IMR-90 (cell line): ENCODE data around the gene EED. TPM values are rescaled to one million over a fixed set of nuclear protein-coding genes. Genes with fewer than 3 reads are reported as not detected.

ENCODE experiments used
- ATAC-seq: fragments of 200-7000 bp; cut with Tn5 transposase; 2 replicates; pipeline ENCODE4 v1.9.1; 2020; ENCODE audit warnings: low read depth, mild to moderate bottlenecking, moderate library complexity
- BruUV-seq: library from RNA; stranded (reverse); fragments of 400-500 nt; replicated peaks from 2 replicates; lab custom pipeline; 2021; lab: Mats Ljungman, UMichigan
- CTCF ChIA-PET: fragments of 300-600 bp; formaldehyde crosslinking; extraction: SDS; loops from one replicate; lab custom pipeline; 2021; ENCODE audit warnings: antibody characterized with exemption; lab: Yijun Ruan, JAX
- POLR2A ChIA-PET: fragments of 300-600 bp; sonication (Branson Sonifier 250); formaldehyde crosslinking; loops from one replicate; lab custom pipeline; 2022; ENCODE audit warnings: antibody characterized with exemption; ENCODE audit not compliant: unreplicated experiment; lab: Charles Lee
- DNase-seq: peaks from one replicate; pipeline ENCODE4 v3.0.0; 2013
- H2AFZ ChIP-seq: replicated peaks from 2 replicates; pipeline ENCODE3; 2013; ENCODE audit warnings: low read length, mild to moderate bottlenecking; ENCODE audit not compliant: poor library complexity
- H2AK5ac ChIP-seq: 2 replicates; pipeline ENCODE4 v1.6.1; 2013; ENCODE audit warnings: low read depth, low read length, inconsistent platforms
- H2AK9ac ChIP-seq: replicated peaks from 2 replicates; pipeline ENCODE3; 2013; ENCODE audit warnings: mild to moderate bottlenecking, low read depth, low read length, moderate library complexity; ENCODE audit not compliant: poor library complexity
- H2BK120ac ChIP-seq: 2 replicates; pipeline ENCODE4 v1.6.1; 2013; ENCODE audit warnings: low read depth, low read length, inconsistent platforms
- H2BK15ac ChIP-seq: 3 replicates; pipeline ENCODE4 v1.6.1; 2013; ENCODE audit warnings: low read depth, low read length, inconsistent platforms
- H2BK20ac ChIP-seq: 2 replicates; pipeline ENCODE4 v1.6.1; 2013; ENCODE audit warnings: low read depth, mild to moderate bottlenecking, inconsistent platforms, low read length, moderate library complexity
- H2BK5ac ChIP-seq: 2 replicates; pipeline ENCODE4 v1.6.1; 2013; ENCODE audit warnings: mild to moderate bottlenecking, low read depth, low read length, inconsistent platforms; ENCODE audit not compliant: poor library complexity, severe bottlenecking
- H3K14ac ChIP-seq: replicated peaks from 2 replicates; pipeline ENCODE4 v1.6.1; 2013; ENCODE audit warnings: low read depth, low read length, inconsistent platforms
- H3K18ac ChIP-seq: 2 replicates; pipeline ENCODE4 v1.6.1; 2013; ENCODE audit warnings: low read depth, low read length, control low read depth
- H3K23ac ChIP-seq: 2 replicates; pipeline ENCODE4 v1.6.1; 2013; ENCODE audit warnings: low read depth, low read length, inconsistent platforms
- H3K27ac ChIP-seq: 2 replicates; pipeline ENCODE4 v1.5.1; 2013; ENCODE audit warnings: mild to moderate bottlenecking, control low read depth, low read length; ENCODE audit not compliant: insufficient read depth
- H3K27me3 ChIP-seq: 2 replicates; pipeline ENCODE4 v1.6.1; 2013; ENCODE audit warnings: low read length; ENCODE audit not compliant: control insufficient read depth, insufficient read depth
- H3K36me3 ChIP-seq: 2 replicates; pipeline ENCODE4 v1.6.1; 2013; ENCODE audit warnings: low read length, mixed read lengths; ENCODE audit not compliant: control insufficient read depth, insufficient read depth
- H3K4ac ChIP-seq: 2 replicates; pipeline ENCODE4 v1.6.1; 2013; ENCODE audit warnings: low read depth, low read length, inconsistent platforms
- H3K4me1 ChIP-seq: 2 replicates; pipeline ENCODE4 v1.6.1; 2013; ENCODE audit warnings: low read length, mixed read lengths; ENCODE audit not compliant: control insufficient read depth, insufficient read depth
- H3K4me2 ChIP-seq: 2 replicates; pipeline ENCODE4 v1.6.1; 2013; ENCODE audit warnings: low read depth, mild to moderate bottlenecking, control low read depth, low read length, moderate library complexity
- H3K4me3 ChIP-seq: 2 replicates; pipeline ENCODE4 v1.5.1; 2013; ENCODE audit warnings: low read depth, mild to moderate bottlenecking, control low read depth, low read length, moderate library complexity; ENCODE audit not compliant: insufficient read depth
- H3K56ac ChIP-seq: 2 replicates; pipeline ENCODE4 v1.6.1; 2013; ENCODE audit warnings: low read length, inconsistent platforms; ENCODE audit not compliant: insufficient read depth; ENCODE audit errors: extremely low read depth
- H3K79me1 ChIP-seq, 2 experiments: 2 replicates each; pipeline ENCODE4 v1.6.1; 2013; ENCODE audit warnings: low read length in 2 of 2, inconsistent platforms in 1 of 2, low read depth in 1 of 2
- H3K9ac ChIP-seq: 2 replicates; pipeline ENCODE4 v1.6.1; 2013; ENCODE audit warnings: low read depth, low read length, control low read depth
- H3K9me1 ChIP-seq: 2 replicates; pipeline ENCODE4 v1.6.1; 2013; ENCODE audit warnings: low read length, inconsistent platforms; ENCODE audit not compliant: insufficient read depth
- H3K9me3 ChIP-seq: 2 replicates; pipeline ENCODE4 v1.6.1; 2013; ENCODE audit warnings: low read length; ENCODE audit not compliant: control insufficient read depth, insufficient read depth
- H4K20me1 ChIP-seq: 2 replicates; pipeline ENCODE4 v1.6.1; 2013; ENCODE audit warnings: low read length, inconsistent platforms; ENCODE audit not compliant: insufficient read depth
- H4K5ac ChIP-seq: 2 replicates; pipeline ENCODE4 v1.6.1; 2013; ENCODE audit warnings: mild to moderate bottlenecking, low read depth, low read length, control low read depth
- H4K8ac ChIP-seq, 2 experiments: 2 replicates each; pipeline ENCODE4 v1.6.1; 2013; ENCODE audit warnings: low read depth in 2 of 2, low read length in 2 of 2, control low read depth in 1 of 2, inconsistent platforms in 1 of 2
- H4K91ac ChIP-seq: 2 replicates; pipeline ENCODE4 v1.6.1; 2013; ENCODE audit warnings: low read depth, low read length, inconsistent platforms; ENCODE audit not compliant: insufficient read depth
- BHLHE40 ChIP-seq: fragments of 150-350 bp; IDR thresholded peaks from 2 replicates; pipeline ENCODE4 v1.6.1; 2016; ENCODE audit warnings: mild to moderate bottlenecking, low read depth, low read length
- CEBPB ChIP-seq: IDR thresholded peaks from 2 replicates; pipeline ENCODE4 v1.6.1; 2012; ENCODE audit warnings: low read depth, low read length, improper control_type of control experiment
- FOS ChIP-seq: fragments of 150-350 bp; IDR thresholded peaks from 2 replicates; pipeline ENCODE4 v1.6.1; 2016; ENCODE audit warnings: low read depth, low read length
- MAFK ChIP-seq: IDR thresholded peaks from 2 replicates; pipeline ENCODE4 v1.6.1; 2012; ENCODE audit warnings: low read depth, low read length, improper control_type of control experiment
- MAZ ChIP-seq: IDR thresholded peaks from 2 replicates; pipeline ENCODE4 v1.6.1; 2012; ENCODE audit warnings: low read depth, mild to moderate bottlenecking, low read length, improper control_type of control experiment, moderate library complexity, borderline replicate concordance
- MXI1 ChIP-seq: IDR thresholded peaks from 2 replicates; pipeline ENCODE4 v1.6.1; 2012; ENCODE audit warnings: low read depth, mild to moderate bottlenecking, low read length, moderate library complexity, borderline replicate concordance
- NFE2L2 ChIP-seq: fragments of 150-350 bp; IDR thresholded peaks from 2 replicates; pipeline ENCODE4 v1.6.1; 2016; ENCODE audit warnings: low read depth, mild to moderate bottlenecking, low read length
- POLR2A ChIP-seq: IDR thresholded peaks from 2 replicates; pipeline ENCODE4 v1.6.1; 2012; ENCODE audit warnings: mild to moderate bottlenecking, low read depth, low read length
- RAD21 ChIP-seq: IDR thresholded peaks from 2 replicates; pipeline ENCODE4 v1.6.1; 2012; ENCODE audit warnings: low read length, improper control_type of control experiment
- RCOR1 ChIP-seq: IDR thresholded peaks from 2 replicates; pipeline ENCODE4 v1.6.1; 2012; ENCODE audit warnings: mild to moderate bottlenecking, low read length, improper control_type of control experiment; ENCODE audit not compliant: insufficient replicate concordance
- RFX5 ChIP-seq: IDR thresholded peaks from 2 replicates; pipeline ENCODE4 v1.8.0; 2012; ENCODE audit warnings: low read depth, mild to moderate bottlenecking, low read length, moderate library complexity
- SMC3 ChIP-seq: fragments of 150-350 bp; IDR thresholded peaks from 2 replicates; pipeline ENCODE4 v1.6.1; 2016; ENCODE audit warnings: low read depth, mild to moderate bottlenecking, antibody characterized with exemption, low read length, moderate library complexity
- USF2 ChIP-seq: fragments of 150-350 bp; IDR thresholded peaks from 2 replicates; pipeline ENCODE4 v1.6.1; 2017; ENCODE audit warnings: mild to moderate bottlenecking, antibody characterized with exemption, low read length, low read depth
- WGBS, 2 experiments: methylation state at CpG; one replicate each; pipeline versions ENCODE4 v1.1.5 to v1.1.7; 2013; ENCODE audit warnings: missing lambda C conversion rate in 2 of 2; ENCODE audit not compliant: insufficient read length in 1 of 2; ENCODE audit errors: extremely low coverage in 2 of 2; 5-methylcytosine and 5-hydroxymethylcytosine counted together
- dilution Hi-C: fragments of 300-500 bp; cut with HindIII; formaldehyde crosslinking; loops from one replicate; pipeline ENCODE4 v1.14.3; 2018; ENCODE audit warnings: low sequenced_read_pairs; ENCODE audit not compliant: unreplicated experiment
- in situ Hi-C: fragments of 300-500 bp; cut with MboI; formaldehyde crosslinking; loops from 3 replicates; pipeline ENCODE4 v1.14.3; 2019; ENCODE audit warnings: low sequenced_read_pairs, inconsistent platforms, mixed read lengths
- intact Hi-C: fragments of 100-400 bp; cut with micrococcal nuclease; formaldehyde crosslinking; loops from 2 replicates; pipeline ENCODE4 v1.10.0; 2022
- polyA plus RNA-seq, 3 experiments: library from polyadenylated mRNA; depleted of rRNA; stranded (reverse); fragments of >200 nt; gene quantifications; 2 replicates each; pipeline ENCODE4 v1.2.3, GENCODE V29; 2012; ENCODE audit warnings: low replicate concordance in 1 of 3
- total RNA-seq: library from RNA; depleted of rRNA; stranded (reverse); fragments of >200 nt; gene quantifications from 2 replicates; pipeline ENCODE4 v1.2.3, GENCODE V29; 2012

Gene EED
- total and polyA plus RNA-seq, 2 of the 4 experiments (the other 2 are of a cell fraction), result 11.1 to 11.5 TPM

- Histone ChIP-seq H3K36me3 (peaks cover 2% of the 10 kb centered on the region), H4K91ac (no peak overlapping the region), H3K23ac (no peak overlapping the region), H3K9me1 (peaks cover 6% of the 10 kb centered on the region), H2AFZ (no peak overlapping the region), H3K9me3 (no peaks in the 10 kb centered on the region), H3K4me1 (no peaks in the 10 kb centered on the region), H3K79me1 (peaks cover 7 to 33% of the 10 kb centered on the region in 2 experiments), H3K4me2 (no peak overlapping the region), H2BK15ac (no peak overlapping the region), H2AK5ac (no peak overlapping the region), H3K14ac (no peak overlapping the region), H2BK5ac (no peak overlapping the region), H3K4ac (no peak overlapping the region), H4K5ac (no peak overlapping the region), H4K8ac (no peak overlapping the region), H3K4me3 (no peak overlapping the region), H2BK120ac (no peak overlapping the region), H3K27me3 (no peaks in the 10 kb centered on the region), H4K20me1 (peaks cover 22% of the 10 kb centered on the region), H3K9ac (no peak overlapping the region), H2BK20ac (no peak overlapping the region), H2AK9ac (no peak overlapping the region), H3K56ac (no peak overlapping the region), H3K18ac (no peak overlapping the region), H3K27ac (no peak overlapping the region)
- whole genome bisulfite sequencing, 2 experiments, result no CpG with 5 or more reads among the region's 2 CpGs
- dilution Hi-C loops, result no loop called here
- TF ChIP-seq MXI1, result no peak
- TF ChIP-seq SMC3, result no peak
- TF ChIP-seq CEBPB, result no peak
- TF ChIP-seq USF2, result no peak
- no peak for TF ChIP-seq MAZ
- TF ChIP-seq BHLHE40, result no peak
- no peak for TF ChIP-seq RCOR1
- no peak for TF ChIP-seq POLR2A
- TF ChIP-seq RAD21, result no peak
- TF ChIP-seq NFE2L2, result no peak
- no peak for TF ChIP-seq RFX5
- no peak for TF ChIP-seq MAFK
- TF ChIP-seq FOS, result no peak
- ATAC-seq (no peak), DNase-seq (no peak)
- intact Hi-C loops, result no loop called here
- no TSS peak for BruUV-seq
- ChIA-PET CTCF (interaction anchor here (0.6 kb wide), 1 partner anchor 287 kb away, joined by 10 read pairs; no protein-coding TSS in a partner anchor), POLR2A (no interaction called here)
- in situ Hi-C loops, result no loop called here
These were observed 6.8 kb downstream of the EED start for GRCh38 chr11:86251345-86251744.
